ENCODE results near the gene SNX20. TPM values are rescaled to one million over a fixed set of nuclear protein-coding genes. Genes with fewer than 3 reads are reported as not detected.

SNX20 gene
- total RNA-seq, 2 experiments from 2014 or later: 70.6 to 76.3 TPM

DNA sequence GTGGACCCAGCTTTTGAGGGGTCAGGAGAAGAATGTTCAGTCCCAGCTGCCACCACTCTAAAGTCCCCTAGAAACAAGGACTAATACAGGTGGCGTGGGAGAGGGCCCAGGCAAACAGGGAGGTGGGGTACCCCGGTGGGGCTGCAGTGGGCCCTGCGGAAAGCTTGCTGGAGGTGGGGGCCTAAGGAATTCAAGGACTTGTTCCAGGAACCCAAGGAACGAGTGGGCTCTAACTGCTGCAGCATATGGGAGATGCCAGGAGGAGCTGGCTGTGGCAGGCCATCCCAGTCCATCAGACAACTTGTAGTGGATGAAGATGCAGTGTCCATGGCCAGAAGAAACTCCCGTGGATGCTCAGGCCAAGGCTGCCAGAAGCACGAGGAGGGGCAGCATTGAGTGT lies 10.6 kb downstream of the SNX20 start:
- no peak overlapping the region for H3K27ac Mint-ChIP-seq
- POLR2A ChIA-PET: interaction anchor here (2.5 to 9.2 kb wide), 3 partner anchors 10 to 74 kb away, joined by 14 to 144 read pairs (median 21); partner anchors contain the start of genes CYLD and SNX20
- peaks cover 17% of the 10 kb centered on the region for H3K9me3 Mint-ChIP-seq
- peaks cover 34% of the 10 kb centered on the region for H3K4me1 Mint-ChIP-seq
- no peak for DNase-seq
- ATAC-seq (ENCODE audit: low read depth): no peak
- no peaks in the 10 kb centered on the region for H3K27me3 Mint-ChIP-seq
- peaks cover 52% of the 10 kb centered on the region for H3K36me3 Mint-ChIP-seq
- H3K4me3 Mint-ChIP-seq: no peak overlapping the region

DNA sequence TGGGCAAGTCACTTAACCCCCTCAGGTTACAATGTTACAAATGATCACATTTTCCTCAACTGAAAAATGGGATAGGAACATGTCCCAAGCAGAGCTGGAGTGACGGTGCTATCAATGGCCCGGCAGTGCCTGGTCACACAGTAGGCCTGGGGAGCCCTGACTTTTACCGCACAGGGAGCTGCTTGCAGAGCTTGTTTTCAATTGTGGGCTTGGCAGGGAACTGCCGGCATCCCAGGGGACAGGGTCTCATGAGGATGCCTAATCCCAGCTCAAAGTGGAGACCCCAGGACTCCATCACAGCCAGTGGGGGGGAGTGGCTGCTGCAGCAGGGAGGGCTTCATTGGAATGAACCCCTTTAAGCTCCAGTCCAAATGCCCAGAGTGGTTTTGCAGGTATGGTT lies 11.4 kb downstream of the SNX20 start:
- H3K27me3 Mint-ChIP-seq: no peaks in the 10 kb centered on the region
- POLR2A ChIA-PET: interaction anchor here (5.0 to 9.2 kb wide), 3 partner anchors 10 to 74 kb away, joined by 21 to 144 read pairs (median 69); partner anchors contain the start of genes CYLD and SNX20
- no peak for ATAC-seq (ENCODE audit: low read depth)
- peaks cover 17% of the 10 kb centered on the region for H3K9me3 Mint-ChIP-seq
- peaks cover 47% of the 10 kb centered on the region for H3K36me3 Mint-ChIP-seq
- peaks cover 41% of the 10 kb centered on the region for H3K4me1 Mint-ChIP-seq
- H3K4me3 Mint-ChIP-seq: no peak overlapping the region
- no peak overlapping the region for H3K27ac Mint-ChIP-seq
- DNase-seq: no peak

DNA sequence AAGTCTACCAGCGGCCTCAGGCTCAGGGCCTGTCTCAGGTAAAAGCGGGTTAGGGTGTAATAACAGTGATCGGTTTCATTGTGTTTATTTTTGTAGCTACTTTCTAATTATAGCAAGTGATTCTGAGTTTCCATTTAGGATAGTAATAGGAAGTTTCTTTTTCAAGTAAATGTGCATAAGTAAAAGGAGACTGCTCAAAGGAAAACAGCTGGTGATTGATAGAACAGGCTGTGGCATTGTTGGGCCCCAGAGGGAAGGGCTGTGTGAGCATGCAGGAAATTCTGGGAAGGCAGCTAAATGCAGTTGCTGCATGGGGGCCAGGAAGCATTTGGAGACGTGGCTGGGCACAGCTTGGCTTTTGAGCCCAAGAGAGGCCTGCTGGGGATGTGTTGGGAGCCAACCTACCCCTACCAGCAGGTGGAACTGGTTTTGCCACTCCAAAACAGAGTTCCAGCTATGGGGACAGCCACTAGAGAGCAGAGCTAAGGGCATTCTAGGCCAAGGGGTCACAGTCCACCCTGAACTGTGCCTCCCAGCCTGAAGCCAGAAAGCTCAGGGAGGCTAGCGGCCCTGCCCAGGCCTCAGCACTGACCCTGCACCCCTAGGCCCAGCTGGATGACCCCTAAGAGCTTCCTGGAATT lies 12.6 kb downstream of the SNX20 start:
- ATAC-seq (ENCODE audit: low read depth): no peak
- no peaks in the 10 kb centered on the region for H3K27me3 Mint-ChIP-seq
- H3K9me3 Mint-ChIP-seq: peaks cover 16% of the 10 kb centered on the region
- peaks cover 46% of the 10 kb centered on the region for H3K36me3 Mint-ChIP-seq
- peak overlapping the region; percentile 93 for H3K27ac Mint-ChIP-seq
- H3K4me1 Mint-ChIP-seq: peaks cover 45% of the 10 kb centered on the region
- POLR2A ChIA-PET: interaction anchor here (1.1 to 9.2 kb wide), 5 partner anchors 11 to 309 kb away, joined by 3 to 144 read pairs (median 21); partner anchors contain the start of genes CYLD and SNX20
- H3K4me3 Mint-ChIP-seq: no peak overlapping the region
- no peak for DNase-seq

DNA sequence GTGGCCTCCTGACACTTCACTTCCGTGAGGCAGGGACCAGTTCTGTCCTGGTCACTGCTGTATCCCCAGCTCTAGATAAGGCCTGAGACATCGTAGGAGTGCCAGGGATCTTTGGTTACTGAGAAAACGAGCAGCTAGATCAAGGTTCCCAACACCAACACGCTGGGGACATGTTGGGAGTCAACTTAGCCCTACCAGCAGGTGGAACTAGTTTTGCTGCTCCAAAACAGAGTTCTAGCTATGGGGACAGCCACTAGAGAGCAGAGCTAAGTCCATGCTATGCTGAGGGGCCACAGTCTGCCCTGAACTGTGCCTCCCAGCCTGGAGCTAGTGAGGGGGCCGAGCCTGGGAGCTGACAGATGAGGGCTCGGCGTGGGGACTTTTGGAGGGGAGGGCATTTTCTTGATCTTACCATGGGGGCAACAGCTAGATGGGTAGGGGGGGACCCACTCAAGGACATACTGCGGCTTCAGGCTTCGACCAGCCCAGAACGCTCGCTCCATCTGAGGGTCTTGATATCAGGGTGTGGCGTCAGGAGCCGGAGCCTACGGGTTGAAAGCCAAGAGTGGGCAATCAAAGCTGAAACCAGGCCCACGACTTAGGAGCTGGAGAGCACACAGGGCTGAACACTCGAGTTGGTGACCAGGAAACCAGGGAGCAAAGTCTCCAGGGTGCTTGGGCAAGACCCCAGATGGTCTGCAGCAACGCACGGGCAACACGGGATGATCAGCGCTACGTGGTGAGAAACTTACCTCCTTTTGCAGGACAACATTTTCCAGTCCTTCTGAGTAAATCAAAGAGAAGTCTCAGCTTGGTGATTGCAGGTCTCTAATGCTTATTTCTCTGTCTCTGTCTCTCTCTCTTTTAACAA lies 13.4 kb downstream of the SNX20 start:
- ATAC-seq (ENCODE audit: low read depth): peak; percentile 25
- H3K4me3 Mint-ChIP-seq: peak overlapping the region; percentile 66

DNA sequence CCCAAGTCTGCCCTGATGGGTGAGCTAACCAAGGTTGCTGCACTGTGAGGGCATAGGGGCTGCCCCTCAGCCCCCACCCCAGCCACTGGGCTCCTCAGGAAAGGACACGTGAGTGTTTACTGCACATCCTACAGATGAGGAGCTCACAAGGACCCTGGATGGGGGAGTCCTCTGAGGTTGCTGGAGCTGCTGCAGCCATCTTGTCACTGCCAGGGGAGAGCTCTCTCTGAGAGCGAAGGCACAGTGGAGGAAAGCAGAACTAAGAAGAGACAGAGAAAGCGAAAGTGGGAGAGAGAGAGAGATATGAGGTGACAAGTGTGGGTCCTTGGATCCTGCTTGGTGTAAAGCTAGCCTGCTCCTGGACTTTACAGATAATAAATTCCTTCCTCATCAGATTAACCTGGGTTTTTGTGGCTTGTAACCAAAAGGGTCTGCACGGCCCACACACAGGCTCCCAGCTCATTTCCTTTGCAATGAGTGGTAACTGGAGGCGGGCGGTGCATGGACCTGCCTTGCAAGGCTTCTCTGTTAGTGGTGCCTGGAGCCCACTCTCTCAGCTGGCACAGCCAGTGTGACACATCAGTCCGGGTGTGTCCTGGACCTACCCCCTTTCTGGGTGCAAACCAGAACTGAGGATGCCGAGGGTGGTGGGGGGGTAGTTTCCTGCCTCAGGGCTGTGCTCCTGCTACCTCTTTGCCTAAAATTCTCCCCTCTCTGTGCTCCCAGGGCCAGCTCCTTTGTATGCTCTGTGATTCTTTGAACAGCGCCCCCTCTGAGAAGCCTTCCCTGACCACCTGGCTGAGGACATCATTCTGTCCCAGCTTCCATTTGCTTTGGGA lies 14.2 kb downstream of the SNX20 start:
- POLR2A ChIA-PET: interaction anchor here (0.7 to 9.2 kb wide), 13 partner anchors 12 to 641 kb away, joined by 3 to 144 read pairs (median 9); partner anchors contain the start of genes CNEP1R1, CYLD and SNX20
- peak; percentile 80 for ATAC-seq (ENCODE audit: low read depth)
- Mint-ChIP-seq H3K36me3 (peaks cover 36% of the 10 kb centered on the region), H3K9me3 (peaks cover 9% of the 10 kb centered on the region), H3K27ac (peak overlapping the region; percentile 93), H3K4me3 (peak overlapping the region; percentile 66), H3K27me3 (no peaks in the 10 kb centered on the region), H3K4me1 (peaks cover 45% of the 10 kb centered on the region)
- peak; percentile 65 for DNase-seq

More for the DNA sequence above, 13.4 kb downstream of the SNX20 start:
- DNase-seq: no peak
- peaks cover 45% of the 10 kb centered on the region for H3K4me1 Mint-ChIP-seq
- POLR2A ChIA-PET: interaction anchor here (0.7 to 9.2 kb wide), 13 partner anchors 12 to 642 kb away, joined by 3 to 144 read pairs (median 9); partner anchors contain the start of genes CNEP1R1, CYLD and SNX20
- H3K36me3 Mint-ChIP-seq: peaks cover 41% of the 10 kb centered on the region
- H3K27ac Mint-ChIP-seq: peak overlapping the region; percentile 93
- peaks cover 15% of the 10 kb centered on the region for H3K9me3 Mint-ChIP-seq
- H3K27me3 Mint-ChIP-seq: no peaks in the 10 kb centered on the region

DNA sequence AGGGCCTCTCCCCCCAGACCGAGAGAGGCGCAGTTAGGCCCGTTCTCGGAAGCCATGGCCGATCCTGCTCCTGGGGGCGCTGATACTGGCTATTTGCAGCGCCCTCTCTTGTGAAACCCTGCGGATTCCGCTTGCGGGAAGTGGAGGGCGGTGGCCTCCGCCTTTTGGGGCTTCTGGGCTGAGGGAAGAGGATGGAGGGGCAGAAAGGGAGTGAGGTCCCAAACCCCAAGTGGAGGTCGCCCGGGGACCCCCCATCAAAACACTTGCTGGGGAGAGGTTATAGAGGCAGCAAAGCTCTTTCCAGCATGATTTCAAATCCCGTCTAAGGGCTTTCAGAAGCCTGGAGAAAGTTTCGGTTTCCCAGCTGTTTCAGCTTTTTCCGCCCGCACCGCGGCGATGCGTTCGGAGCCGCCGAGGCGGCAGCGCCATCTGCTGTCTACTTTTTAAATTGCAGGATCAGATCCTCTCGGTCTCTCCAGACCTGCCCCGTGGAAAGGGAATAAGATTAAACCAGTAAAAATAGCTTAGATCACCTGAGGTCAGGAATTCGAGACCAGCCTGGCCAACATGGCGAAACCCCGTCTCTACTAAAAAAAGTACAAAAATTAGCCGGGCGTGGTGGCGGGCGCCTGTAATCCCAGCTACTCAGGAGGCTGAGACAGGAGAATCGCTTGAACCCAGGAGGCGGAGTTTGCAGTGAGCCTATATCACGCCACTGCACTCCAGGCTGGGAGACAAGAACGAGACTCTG lies 15.8 kb downstream of the SNX20 start:
- Mint-ChIP-seq H3K9me3 (peaks cover 2% of the 10 kb centered on the region), H3K4me1 (peaks cover 40% of the 10 kb centered on the region), H3K27me3 (no peaks in the 10 kb centered on the region), H3K36me3 (peaks cover 23% of the 10 kb centered on the region), H3K27ac (peak overlapping the region; percentile 93), H3K4me3 (peak overlapping the region; percentile 79)
- peak; percentile 26 for ATAC-seq (ENCODE audit: low read depth)
- POLR2A ChIA-PET: interaction anchor here (0.6 to 9.2 kb wide), 11 partner anchors 14 to 640 kb away, joined by 3 to 144 read pairs (median 5); partner anchors contain the start of genes CNEP1R1, CYLD and SNX20
- peak; percentile 87 for DNase-seq

DNA sequence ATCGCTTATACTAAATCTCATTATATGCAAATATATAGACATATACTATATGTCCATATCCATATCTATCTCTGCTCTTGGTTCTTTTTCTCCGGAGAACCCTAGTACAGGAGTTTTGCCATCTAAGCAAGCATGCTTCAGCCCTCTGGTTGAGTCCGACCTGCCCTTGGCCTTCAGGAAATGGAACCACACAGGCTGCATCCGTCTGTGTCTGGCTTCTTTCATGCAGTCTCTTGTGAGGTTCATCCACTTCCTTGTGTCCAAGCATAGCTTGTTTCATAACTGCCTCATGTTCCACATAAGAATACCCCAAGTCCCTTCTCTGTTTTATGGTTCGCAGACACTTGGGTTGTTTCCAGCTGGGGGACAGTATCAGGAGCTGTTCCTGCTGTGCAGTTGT lies 16.8 kb downstream of the SNX20 start:
- DNase-seq (no peak), ATAC-seq (ENCODE audit: low read depth) (no peak)
- Mint-ChIP-seq H3K27ac (peak overlapping the region; percentile 93), H3K4me1 (peaks cover 41% of the 10 kb centered on the region), H3K27me3 (no peaks in the 10 kb centered on the region), H3K9me3 (peaks cover 2% of the 10 kb centered on the region), H3K36me3 (peaks cover 23% of the 10 kb centered on the region), H3K4me3 (no peak overlapping the region)
- POLR2A ChIA-PET: interaction anchor here (1.7 to 9.2 kb wide), 3 partner anchors 80 to 338 kb away, joined by 4 to 144 read pairs (median 20); partner anchors contain the start of gene CYLD

DNA sequence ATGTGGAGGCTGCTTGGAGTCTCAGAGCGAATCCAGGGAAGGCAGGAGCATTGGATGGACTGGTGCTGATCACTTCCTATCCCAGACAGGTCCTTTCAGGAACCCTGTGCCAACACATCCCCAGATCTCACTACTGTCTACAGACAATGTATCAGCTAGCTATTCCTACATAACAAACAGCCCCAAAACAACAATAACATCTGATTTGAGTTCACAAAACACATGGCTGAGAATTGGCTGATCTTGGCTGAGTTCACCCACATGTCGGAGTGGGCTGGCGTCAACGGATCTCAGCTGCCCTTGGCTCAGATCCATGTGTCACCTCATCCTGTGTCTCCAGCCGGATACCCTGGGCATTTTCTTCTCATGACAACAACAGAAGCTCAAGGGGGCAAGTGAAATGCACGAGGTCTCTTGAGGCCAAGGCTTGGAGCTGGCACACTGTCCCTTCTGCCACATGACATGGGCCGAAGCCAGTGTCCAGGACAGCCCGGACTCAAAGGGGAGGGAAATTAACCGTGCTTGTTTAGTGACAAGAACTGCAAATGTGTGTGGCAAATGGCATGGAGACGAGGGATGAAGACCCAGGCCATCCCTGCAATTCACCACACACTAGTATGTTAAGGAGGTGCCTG lies 18.7 kb downstream of the SNX20 start:
- no peaks in the 10 kb centered on the region for H3K27me3 Mint-ChIP-seq
- H3K27ac Mint-ChIP-seq: no peak overlapping the region
- H3K36me3 Mint-ChIP-seq: peaks cover 17% of the 10 kb centered on the region
- DNase-seq (no peak), ATAC-seq (ENCODE audit: low read depth) (no peak)
- H3K4me1 Mint-ChIP-seq: peaks cover 28% of the 10 kb centered on the region
- H3K4me3 Mint-ChIP-seq: no peak overlapping the region
- H3K9me3 Mint-ChIP-seq: peaks cover 2% of the 10 kb centered on the region
- POLR2A ChIA-PET: interaction anchor here (0.6 to 1.1 kb wide), 2 partner anchors 19 to 284 kb away, joined by 3 read pairs; no protein-coding TSS in a partner anchor

DNA sequence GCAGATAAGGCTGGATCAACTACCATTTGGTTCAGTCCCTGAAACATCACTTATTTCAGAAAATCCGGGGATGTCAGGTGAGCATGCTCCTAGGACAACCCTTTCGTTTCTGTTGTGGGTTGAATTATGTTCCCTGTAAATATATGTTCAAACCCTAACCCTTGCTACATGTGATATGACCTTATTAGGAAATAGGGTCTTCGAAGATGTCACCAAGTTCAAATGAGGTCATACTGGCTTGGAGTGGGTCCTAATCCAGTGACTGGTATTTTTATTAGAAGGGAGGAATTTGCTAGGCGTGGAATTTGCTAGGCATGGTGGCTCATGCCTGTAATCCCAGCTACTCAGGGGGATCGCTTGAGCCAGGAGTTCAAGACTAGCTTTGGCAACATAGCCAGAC lies 21.3 kb downstream of the SNX20 start:
- ATAC-seq (ENCODE audit: low read depth) (no peak), DNase-seq (no peak)
- Mint-ChIP-seq H3K36me3 (peaks cover 15% of the 10 kb centered on the region), H3K4me1 (peaks cover 7% of the 10 kb centered on the region), H3K27ac (no peak overlapping the region), H3K4me3 (no peak overlapping the region), H3K9me3 (peaks cover 2% of the 10 kb centered on the region), H3K27me3 (no peaks in the 10 kb centered on the region)
- POLR2A ChIA-PET: interaction anchor here (1.6 kb wide), 1 partner anchor 86 kb away, joined by 5 read pairs; no protein-coding TSS in a partner anchor

DNA sequence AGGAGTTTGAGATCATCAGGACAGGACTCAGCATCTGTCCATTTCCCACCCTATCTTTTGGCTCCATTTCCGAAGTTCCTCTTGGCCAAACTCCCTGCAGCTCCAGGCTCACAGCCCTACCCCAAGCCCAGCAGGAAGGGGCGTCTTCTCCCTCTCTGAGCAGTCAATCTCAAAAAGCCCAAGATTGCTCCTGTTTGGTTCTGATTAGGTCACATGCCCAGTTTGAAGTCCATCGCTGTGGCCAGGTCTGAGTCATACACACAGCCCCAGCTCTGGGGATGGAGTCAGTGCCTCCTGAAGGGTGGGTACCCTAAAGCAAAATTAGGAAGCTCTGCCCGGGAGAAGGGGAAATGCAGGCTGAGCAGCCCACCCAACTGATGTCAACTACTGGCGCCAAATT lies 23.9 kb downstream of the SNX20 start:
- Mint-ChIP-seq H3K27me3 (peaks cover 2% of the 10 kb centered on the region), H3K9me3 (no peaks in the 10 kb centered on the region), H3K36me3 (peaks cover 1% of the 10 kb centered on the region), H3K4me3 (no peak overlapping the region), H3K27ac (no peak overlapping the region), H3K4me1 (peaks cover 2% of the 10 kb centered on the region)
- no peak for DNase-seq
- POLR2A ChIA-PET: no interaction called here
- no peak for ATAC-seq (ENCODE audit: low read depth)

DNA sequence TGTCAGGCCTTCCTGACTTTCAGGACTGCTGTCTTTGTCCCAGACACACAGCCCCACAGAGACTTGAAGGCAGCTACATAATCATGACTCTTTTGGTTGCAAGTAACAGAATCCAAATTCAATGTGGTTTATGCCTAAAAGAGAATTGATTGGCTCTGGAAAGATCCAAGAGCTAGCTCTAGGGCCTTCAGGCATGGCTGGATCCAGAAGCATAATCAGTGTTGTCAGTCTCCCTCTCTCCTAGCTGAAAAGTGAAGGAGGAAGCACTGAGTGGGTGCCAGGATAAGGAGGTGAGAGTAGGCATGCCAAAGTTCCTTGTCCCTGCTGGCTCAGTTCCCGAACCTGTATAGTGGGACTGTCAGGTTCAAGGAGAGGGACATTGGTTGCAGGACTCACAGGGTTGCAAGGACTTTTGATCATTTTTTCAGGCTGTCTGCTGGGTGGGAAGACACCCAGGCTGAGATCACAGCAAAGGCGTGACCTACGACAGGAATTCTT lies 25.5 kb downstream of the SNX20 start:
- DNase-seq (no peak), ATAC-seq (ENCODE audit: low read depth) (no peak)
- Mint-ChIP-seq H3K27ac (no peak overlapping the region), H3K9me3 (peaks cover 5% of the 10 kb centered on the region), H3K4me3 (no peak overlapping the region), H3K4me1 (peaks cover 2% of the 10 kb centered on the region), H3K27me3 (peaks cover 2% of the 10 kb centered on the region), H3K36me3 (peaks cover 2% of the 10 kb centered on the region)
- POLR2A ChIA-PET: interaction anchor here (0.6 kb wide), 1 partner anchor 292 kb away, joined by 3 read pairs; no protein-coding TSS in a partner anchor
